ENCODE results near the gene IFIT2. TPM values are rescaled to one million over a fixed set of nuclear protein-coding genes. Genes with fewer than 3 reads are reported as not detected.
A peak's percentile ranks its signal among the peaks of the same experiment; 100 is the strongest.

The IFIT2 gene
- polyA plus RNA-seq, 3 donors, result 9.7 to 25.2 (median 15.5) TPM

DNA sequence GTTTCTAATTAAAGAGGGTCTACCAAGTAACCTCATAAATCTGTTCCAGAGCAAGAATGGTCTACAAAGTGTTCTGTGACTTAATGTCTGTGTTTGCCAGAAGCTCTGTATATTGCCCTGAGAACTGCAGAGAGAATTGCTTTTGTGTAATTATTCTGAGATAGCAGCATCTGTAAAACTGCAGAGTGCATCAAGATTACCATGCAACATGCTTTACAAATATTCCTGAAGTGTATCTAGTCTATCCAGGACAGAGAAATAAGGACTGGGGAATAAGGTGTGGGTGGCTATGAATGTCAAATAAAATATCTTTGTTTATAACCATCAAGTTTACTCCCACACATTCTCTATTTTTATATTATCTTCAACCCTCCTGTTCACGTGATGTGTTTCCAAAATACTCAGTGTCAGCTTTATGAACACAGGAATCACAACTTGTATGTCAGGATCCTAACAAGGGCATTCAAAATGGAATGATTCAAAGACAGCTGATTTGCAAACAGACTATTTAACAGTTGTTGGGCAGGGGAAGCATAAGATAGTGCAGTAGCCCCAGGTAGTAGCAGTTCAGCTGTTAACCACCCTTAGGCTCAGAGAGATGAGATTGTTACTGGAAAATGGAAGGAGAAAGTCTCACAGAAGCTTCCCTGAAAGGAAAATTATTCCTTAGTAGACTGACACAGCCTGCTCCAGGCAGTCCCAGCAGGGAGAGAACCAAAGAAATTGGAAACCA, 35.0 kb upstream of the IFIT2 start:
- Histone ChIP-seq H3K27ac (ENCODE audit: low read depth in 1 of 2, low read length in 2 of 2) (no peak overlapping the region), H3K9me3 (replicated peaks in 1 of 2; ENCODE audit: control insufficient read depth in 1 of 2, insufficient read depth in 1 of 2, low read length in 2 of 2) (peaks cover 8 to 12% of the 10 kb centered on the region in 2 donors), H3K4me3 (replicated peaks in 1 of 3; ENCODE audit: low read depth in 2 of 3, low read length in 3 of 3) (no peak overlapping the region), H3K4me2 (replicated peaks; ENCODE audit: extremely low read depth, low read length, poor library complexity, severe bottlenecking) (no peak overlapping the region), H2AFZ (ENCODE audit: insufficient read depth, low read depth, low read length, poor library complexity, severe bottlenecking) (no peak overlapping the region), H3K27me3 (ENCODE audit: control insufficient read depth in 2 of 2, insufficient read depth in 2 of 2, low read length in 2 of 2) (no peaks in the 10 kb centered on the region), H3K79me2 (ENCODE audit: insufficient read depth, low read length) (no peaks in the 10 kb centered on the region), H3K4me1 (ENCODE audit: control insufficient read depth in 1 of 2, insufficient read depth in 2 of 2, low read length in 2 of 2) (peaks cover 10 to 11% of the 10 kb centered on the region in 2 donors), H4K20me1 (ENCODE audit: insufficient read depth, low read length) (no peaks in the 10 kb centered on the region), H3K36me3 (replicated peaks in 1 of 2; ENCODE audit: control insufficient read depth in 1 of 2, insufficient read depth in 2 of 2, low read length in 2 of 2) (no peaks in the 10 kb centered on the region), H3K9ac (ENCODE audit: insufficient read depth, low read length, poor library complexity, severe bottlenecking) (no peak overlapping the region)
- intact Hi-C loops (cut with micrococcal nuclease), result no loop called here
- TF ChIP-seq, protein P1, sequence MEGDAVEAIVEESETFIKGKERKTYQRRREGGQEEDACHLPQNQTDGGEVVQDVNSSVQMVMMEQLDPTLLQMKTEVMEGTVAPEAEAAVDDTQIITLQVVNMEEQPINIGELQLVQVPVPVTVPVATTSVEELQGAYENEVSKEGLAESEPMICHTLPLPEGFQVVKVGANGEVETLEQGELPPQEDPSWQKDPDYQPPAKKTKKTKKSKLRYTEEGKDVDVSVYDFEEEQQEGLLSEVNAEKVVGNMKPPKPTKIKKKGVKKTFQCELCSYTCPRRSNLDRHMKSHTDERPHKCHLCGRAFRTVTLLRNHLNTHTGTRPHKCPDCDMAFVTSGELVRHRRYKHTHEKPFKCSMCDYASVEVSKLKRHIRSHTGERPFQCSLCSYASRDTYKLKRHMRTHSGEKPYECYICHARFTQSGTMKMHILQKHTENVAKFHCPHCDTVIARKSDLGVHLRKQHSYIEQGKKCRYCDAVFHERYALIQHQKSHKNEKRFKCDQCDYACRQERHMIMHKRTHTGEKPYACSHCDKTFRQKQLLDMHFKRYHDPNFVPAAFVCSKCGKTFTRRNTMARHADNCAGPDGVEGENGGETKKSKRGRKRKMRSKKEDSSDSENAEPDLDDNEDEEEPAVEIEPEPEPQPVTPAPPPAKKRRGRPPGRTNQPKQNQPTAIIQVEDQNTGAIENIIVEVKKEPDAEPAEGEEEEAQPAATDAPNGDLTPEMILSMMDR (IDR thresholded peaks at IDR 0.05), result no peak
- Mint-ChIP-seq H3K36me3 (peaks cover 0 to 3% of the 10 kb centered on the region in 2 donors), H3K4me1 (peaks cover 14% of the 10 kb centered on the region), H3K4me3 (no peak overlapping the region), H3K27ac (no peak overlapping the region), H3K27me3 (ENCODE audit: low read depth in 3 of 3) (peaks cover 0 to 2% (median 0%) of the 10 kb centered on the region in 3 donors), H3K9me3 (peaks cover 0 to 9% (median 7%) of the 10 kb centered on the region in 7 donors)
- DNase-seq, result no peak
- WGBS (ENCODE audit: insufficient coverage), result 100% methylated on average over 1 of the region's 1 CpG

DNA sequence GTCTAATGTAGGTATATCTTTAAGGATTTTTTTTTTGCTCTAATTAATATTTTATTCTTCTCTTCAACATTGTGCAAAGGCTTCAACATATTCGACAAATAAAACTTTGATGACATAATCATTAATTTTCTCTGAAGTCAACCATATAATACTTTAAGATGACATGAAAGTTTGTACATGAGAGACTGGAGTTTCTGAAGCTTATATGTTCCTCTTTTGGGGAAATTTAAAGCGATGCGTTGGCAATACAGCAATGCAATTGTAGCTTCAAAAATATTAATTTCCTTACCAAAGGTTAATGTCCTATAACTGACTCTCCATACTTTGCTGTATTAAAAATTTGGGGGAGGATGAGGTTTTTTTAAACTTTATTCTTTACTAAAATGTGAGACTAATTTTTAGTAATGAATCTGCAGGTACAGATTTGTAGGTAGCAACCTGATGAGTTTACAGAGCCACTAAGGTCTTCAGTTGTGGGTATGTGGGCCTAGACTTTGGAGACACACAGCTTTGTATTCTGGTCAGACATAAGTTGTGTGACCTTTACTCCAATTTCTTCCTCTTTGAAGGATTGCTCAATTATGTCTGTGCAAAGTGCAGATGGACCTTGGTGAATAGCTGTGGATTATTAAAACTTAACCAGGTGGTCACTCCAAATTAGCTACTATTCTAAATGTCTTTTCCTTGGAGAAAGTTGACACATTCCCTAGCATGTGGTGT, 32.3 kb upstream of the IFIT2 start:
- TF ChIP-seq, protein P1 (IDR thresholded peaks at IDR 0.05), result no peak
- Mint-ChIP-seq H3K27me3 (ENCODE audit: low read depth in 3 of 3) (peaks cover 0 to 2% (median 2%) of the 10 kb centered on the region in 3 donors), H3K4me3 (no peak overlapping the region), H3K27ac (no peak overlapping the region), H3K4me1 (peaks cover 9% of the 10 kb centered on the region), H3K9me3 (peaks cover 0 to 3% (median 1%) of the 10 kb centered on the region in 7 donors), H3K36me3 (no peaks in the 10 kb centered on the region)
- H3K9me3 ChIP-seq (replicated peaks in 1 of 2; ENCODE audit: control insufficient read depth in 1 of 2, insufficient read depth in 1 of 2, low read length in 2 of 2), result peaks cover 2 to 3% of the 10 kb centered on the region in 2 donors
- no peaks in the 10 kb centered on the region for H3K79me2 ChIP-seq (ENCODE audit: insufficient read depth, low read length)
- H3K27ac ChIP-seq (ENCODE audit: low read depth in 1 of 2, low read length in 2 of 2), result no peak overlapping the region
- intact Hi-C loops (cut with micrococcal nuclease), result no loop called here
- no peak overlapping the region for H3K9ac ChIP-seq (ENCODE audit: insufficient read depth, low read length, poor library complexity, severe bottlenecking)
- DNase-seq, result peak in 1 of 3 donors; percentile 22
- no peak overlapping the region for H3K4me3 ChIP-seq (replicated peaks in 1 of 3; ENCODE audit: low read depth in 2 of 3, low read length in 3 of 3)
- H3K36me3 ChIP-seq (replicated peaks in 1 of 2; ENCODE audit: control insufficient read depth in 1 of 2, insufficient read depth in 2 of 2, low read length in 2 of 2), result no peaks in the 10 kb centered on the region
- no peak overlapping the region for H2AFZ ChIP-seq (ENCODE audit: insufficient read depth, low read depth, low read length, poor library complexity, severe bottlenecking)
- WGBS (ENCODE audit: insufficient coverage), result no CpG with 5 or more reads among the region's 3 CpGs
- no peaks in the 10 kb centered on the region for H3K27me3 ChIP-seq (ENCODE audit: control insufficient read depth in 2 of 2, insufficient read depth in 2 of 2, low read length in 2 of 2)
- H3K4me2 ChIP-seq (replicated peaks; ENCODE audit: extremely low read depth, low read length, poor library complexity, severe bottlenecking), result no peak overlapping the region
- no peaks in the 10 kb centered on the region for H4K20me1 ChIP-seq (ENCODE audit: insufficient read depth, low read length)
- H3K4me1 ChIP-seq (ENCODE audit: control insufficient read depth in 1 of 2, insufficient read depth in 2 of 2, low read length in 2 of 2), result peaks cover 10 to 11% of the 10 kb centered on the region in 2 donors

Measured in CD14-positive monocyte (primary cell).